ENCODE data around the gene POLE.
"Not testable (repeated sequence)": the region's sequence is repeated elsewhere in the genome, so short reads cannot be mapped to it uniquely, and the experiment has no call there.

Gene POLE

GRCh38 chr12:132717011-132717410 is 29.9 kb upstream of the POLE start:
- FAIRE-seq = no peak

DNA sequence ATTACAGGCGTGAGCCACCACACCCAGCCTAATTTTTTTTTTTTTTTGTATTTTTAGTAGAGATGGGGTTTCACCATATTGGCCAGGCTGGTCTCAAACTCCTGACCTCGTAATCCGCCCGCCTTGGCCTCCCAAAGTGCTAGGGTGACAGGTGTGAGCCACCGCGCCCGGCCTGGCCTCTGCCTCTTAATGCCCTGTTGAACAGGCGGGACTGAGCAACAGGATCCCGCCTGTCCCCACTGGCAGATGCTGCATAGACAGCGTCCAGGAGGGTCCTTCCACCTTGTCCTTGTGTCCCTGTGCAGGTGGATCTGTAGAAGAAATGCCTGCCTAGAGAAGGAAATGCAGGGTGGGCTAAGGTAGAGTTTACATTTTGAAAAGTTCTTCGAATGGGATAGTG is 29.2 kb upstream of the POLE start:
- FAIRE-seq = no peak

GRCh38 chr12:132715874-132716273 is 28.7 kb upstream of the POLE start:
- FAIRE-seq = no peak

DNA sequence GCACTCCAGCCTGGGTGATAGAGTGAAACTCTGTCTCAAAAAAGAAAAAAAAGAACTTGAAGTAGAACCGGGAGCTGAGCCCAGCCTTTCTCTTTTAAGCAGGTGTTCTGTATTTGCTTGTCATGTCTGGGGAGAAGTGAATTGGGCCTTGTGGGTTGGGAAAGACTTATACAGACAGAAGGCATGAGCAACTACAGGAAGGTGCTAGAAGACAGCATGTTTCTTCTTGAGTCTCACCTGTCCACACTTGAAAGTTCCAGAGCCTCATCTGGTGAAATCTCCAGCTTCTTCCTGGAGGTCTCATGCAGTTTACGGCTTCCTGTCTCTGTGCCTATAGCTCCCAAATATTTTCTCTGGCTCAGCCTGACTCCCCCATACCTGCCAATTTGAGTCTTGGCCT is 26.0 kb upstream of the POLE start:
- FAIRE-seq = no peak

- FAIRE-seq = no peak
These were observed 24.1 kb upstream of the POLE start for GRCh38 chr12:132711080-132711843.

DNA sequence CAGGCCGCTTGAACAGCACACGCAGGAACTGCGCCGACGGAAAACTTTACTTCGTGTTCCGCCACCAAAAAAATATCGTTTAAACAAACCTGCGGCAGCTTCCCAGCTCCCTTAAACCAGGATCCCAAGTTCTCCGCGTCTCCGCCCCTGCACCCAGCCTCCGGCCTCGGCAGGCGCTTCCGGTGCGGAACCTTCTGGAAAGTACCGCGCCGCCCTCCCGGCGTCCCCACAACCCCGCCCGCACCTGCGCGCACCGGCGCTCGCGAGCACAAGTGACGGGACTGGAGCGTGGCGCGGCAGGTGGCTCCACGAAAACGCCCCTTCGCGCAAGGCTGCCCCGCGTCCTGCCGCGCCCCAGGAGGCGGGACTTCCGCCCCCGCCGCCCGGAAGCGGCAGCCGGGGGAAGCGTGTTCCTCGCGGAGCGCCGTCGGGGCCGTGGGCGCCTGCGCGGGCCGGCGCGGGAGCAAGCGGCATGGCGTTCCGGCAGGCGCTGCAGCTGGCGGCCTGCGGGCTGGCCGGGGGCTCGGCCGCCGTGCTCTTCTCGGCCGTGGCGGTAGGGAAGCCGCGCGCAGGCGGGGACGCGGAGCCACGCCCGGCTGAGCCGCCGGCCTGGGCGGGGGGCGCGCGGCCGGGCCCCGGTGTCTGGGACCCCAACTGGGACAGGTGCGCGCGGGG is 23.4 kb upstream of the POLE start, which contains the start of gene PGAM5:
TSS of gene PGAM5 (plus strand) at position 438 of the 675 bp plus-strand sequence. CDS start at position 473, 35 bp downstream.
- no peak for FAIRE-seq

DNA sequence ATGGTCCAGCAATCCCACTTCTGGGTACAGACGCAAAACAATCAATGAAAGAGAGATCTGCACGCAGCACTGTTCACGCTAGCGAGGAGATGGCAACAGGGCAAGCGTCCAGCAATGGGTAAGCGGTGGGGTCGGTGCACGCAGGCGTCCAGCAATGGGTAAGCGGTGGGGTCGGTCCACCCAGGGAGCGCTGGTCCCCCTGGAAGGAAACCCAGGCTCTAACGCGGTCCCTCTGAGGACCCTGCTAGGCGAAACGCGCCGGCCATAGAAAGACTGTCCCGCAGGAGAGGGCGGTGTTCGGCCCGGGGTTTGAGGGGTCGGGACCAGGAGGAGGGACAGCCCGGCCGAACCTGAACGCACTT is 22.9 kb upstream of the POLE start:
- no peak for FAIRE-seq

GRCh38 chr12:132708150-132708549 is 21.0 kb upstream of the POLE start:
- FAIRE-seq = no peak

GRCh38 chr12:132707241-132707640 is 20.1 kb upstream of the POLE start:
- no peak for FAIRE-seq

- no peak for FAIRE-seq
These were observed 16.5 kb upstream of the POLE start for GRCh38 chr12:132703641-132704040.

DNA sequence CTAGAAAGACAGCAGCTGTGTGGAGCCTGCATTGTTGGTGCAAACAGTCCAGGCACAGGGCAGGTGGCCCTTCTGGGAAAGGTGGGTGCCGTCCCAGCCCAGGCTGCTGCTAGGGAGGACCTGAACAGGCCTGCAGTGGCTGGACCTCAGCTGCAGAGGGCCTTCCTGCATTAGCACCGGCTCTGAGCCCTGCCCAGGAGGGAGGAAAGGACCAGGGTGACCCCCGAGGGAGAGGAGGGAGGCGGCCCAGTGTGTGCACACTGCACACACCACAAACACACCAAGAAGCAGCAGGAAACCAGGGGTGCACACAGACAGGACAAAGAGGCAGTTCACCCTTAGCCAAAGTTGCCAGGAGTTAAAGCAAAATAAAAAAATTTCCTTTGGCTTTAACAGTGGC is 15.5 kb upstream of the POLE start:
- FAIRE-seq = no peak

GRCh38 chr12:132700212-132700822 is 13.2 kb upstream of the POLE start:
- no peak for FAIRE-seq

DNA sequence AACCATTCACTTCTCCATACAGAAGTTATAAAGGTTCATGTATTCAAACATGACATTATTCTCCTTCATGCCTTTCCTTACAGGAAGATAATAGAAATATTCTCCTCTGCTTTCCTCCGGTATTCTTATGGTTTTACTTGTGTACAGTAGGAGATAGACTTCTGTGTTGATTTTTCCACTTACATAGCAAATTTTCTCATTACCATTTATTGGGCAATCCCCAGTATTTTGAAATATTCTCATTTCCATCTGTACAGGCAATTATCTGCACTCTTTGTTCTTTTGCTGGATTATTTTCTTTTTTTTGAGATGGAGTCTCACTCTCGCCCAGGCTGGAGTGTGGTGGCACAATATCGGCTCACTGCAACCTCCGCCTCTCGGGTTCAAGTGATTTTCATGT is 11.2 kb upstream of the POLE start:
- FAIRE-seq = no peak

DNA sequence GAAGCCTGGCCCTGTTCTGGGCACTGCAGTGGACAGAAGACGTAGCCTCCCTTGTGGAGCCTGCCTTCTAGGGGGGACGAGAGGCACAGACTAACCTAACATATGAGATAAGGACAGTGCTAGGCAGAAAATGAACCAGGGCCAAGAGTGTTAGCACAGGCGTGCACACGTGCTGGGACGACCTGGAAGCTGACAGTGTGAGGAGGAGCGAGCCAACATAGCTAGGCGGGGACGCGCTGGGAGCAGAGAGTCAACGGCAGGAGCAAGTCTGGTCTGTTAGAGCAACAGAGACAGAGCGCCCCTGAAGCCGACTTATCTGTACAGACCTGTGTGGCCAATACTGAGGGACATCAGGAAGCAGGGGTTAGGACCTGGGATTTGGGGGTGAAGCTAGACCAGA is 8.3 kb upstream of the POLE start:
- FAIRE-seq = no peak

DNA sequence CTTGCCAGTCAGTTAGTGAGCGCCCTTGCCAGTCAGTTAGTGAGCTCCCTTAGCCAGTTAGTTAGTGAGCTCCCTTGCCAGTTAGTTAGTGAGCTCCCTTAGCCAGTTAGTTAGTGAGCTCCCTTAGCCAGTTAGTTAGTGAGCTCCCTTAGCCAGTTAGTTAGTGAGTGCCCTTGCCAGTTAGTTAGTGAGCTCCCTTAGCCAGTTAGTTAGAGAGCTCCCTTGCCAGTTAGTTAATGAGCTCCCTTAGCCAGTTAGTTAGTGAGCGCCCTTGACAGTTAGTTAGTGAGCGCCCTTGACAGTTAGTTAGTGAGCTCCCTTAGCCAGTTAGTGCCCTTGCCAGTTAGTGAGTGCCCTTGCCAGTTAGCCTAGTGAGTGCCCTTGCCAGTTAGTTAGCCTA is 7.7 kb upstream of the POLE start:
- FAIRE-seq = not testable (repeated sequence)

GRCh38 chr12:132692030-132692429 is 4.9 kb upstream of the POLE start:
- FAIRE-seq = not testable (repeated sequence)

DNA sequence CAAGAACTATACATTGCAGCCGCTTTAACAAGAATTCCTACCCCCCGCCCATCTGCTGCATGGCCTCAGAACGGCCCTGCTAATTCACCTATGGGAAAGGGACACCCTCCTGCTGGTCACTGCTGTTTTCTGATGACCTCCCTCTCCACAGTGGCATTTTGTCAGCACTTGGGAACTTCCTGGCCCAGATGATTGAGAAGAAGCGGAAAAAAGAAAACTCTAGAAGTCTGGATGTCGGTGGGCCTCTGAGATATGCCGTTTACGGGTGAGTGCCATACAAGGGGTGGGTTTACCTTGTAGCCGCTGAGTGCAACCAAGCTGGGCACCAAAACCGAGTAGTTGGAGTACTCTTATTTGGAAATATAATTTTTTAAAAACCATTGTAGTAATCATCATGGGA is 3.0 kb upstream of the POLE start:
- FAIRE-seq = no peak

DNA sequence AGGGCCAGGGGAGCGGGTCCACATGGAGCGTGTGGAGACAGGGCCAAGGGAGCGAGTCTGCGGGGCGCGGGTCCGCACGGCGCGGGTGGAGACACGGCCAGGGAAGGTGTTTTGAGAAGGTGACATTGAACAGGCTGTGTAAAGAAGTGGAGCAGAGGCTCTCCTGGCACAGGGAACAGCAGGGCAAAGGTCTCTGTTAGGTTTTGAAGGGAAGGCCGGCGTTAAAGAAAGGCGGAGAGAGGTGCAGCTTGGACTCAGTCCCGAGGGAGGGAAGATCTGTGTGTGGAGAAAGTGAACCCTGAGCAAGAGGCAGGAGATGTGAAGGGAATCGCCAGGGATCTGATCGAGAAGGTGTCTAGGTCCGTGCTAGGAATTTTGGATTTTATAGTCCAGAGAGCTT is 2.1 kb upstream of the POLE start:
- FAIRE-seq = no peak

DNA sequence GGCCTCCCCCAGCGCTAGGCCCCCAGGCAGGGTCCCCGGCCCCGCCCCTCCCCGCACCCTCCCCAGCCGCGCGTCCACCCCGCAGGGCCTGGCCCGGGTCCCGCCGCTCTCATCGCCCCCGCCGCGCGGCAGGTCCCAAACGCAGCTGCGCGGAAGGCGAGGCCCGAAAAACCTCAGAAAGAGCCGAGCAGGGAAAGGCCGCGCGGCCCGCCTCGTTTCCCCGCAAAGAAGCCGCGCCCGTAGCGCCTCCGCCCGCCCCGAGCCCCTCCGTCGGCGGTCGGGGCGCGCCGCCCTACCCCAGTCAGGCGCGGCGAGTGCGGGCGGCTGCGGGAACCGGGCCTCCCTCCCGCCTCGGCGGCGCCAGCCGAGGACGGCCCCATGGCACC is 324 bp downstream of the POLE start:
- no peak for FAIRE-seq

- no peak for FAIRE-seq
These were observed 1.7 kb downstream of the POLE start for GRCh38 chr12:132685400-132685799.

DNA sequence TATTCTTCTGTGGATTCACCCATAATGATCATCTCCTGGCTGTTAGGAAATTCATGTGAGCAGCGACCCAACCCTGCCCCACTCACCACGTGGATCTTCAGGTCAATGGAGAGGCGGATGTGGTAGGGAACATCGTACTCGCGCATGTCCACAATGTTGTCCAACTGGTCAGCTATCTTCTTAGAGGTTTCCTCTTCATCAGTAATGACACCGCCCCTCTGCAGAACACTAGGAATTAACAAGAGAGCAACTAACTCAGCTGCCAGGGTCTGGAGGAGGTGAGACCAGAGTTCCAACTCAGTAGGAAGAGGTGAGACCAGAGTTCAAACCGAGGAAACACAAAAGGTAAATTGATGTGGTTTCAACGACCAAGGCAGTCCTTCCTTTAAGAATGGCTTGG is 9.7 kb downstream of the POLE start:
- no peak for FAIRE-seq

- FAIRE-seq = no peak
These were observed 11.2 kb downstream of the POLE start for GRCh38 chr12:132675757-132676432.

DNA sequence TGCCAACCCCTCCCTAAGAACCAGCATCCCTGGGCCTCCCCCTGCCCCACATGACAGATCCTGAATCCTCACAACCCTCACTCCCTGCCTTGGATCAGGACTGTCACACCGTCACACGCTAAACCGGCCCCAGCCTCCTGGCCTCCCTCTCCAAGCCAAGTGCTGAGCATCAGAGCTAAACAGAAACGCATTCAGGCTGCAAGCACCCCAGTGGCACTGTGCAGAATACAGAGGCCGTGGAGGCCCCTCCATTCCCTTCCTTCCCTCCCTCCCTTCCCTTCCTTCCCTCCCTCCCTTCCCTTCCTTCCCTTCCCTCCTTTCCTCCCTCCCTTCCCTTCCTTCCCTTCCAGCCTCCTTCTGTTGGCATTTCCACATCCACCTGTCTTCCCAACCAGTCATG is 12.6 kb downstream of the POLE start:
- FAIRE-seq = no peak
